NCI-H187 (cell line): ENCODE measurements around the gene SNRPA.
"Not testable (repeated sequence)": the region's sequence is repeated elsewhere in the genome, so short reads cannot be mapped to it uniquely, and the experiment has no call there.

Source experiments
- DNase-seq, 2 experiments: peaks; one replicate each; lab custom pipeline; 2025; lab: John Stamatoyannopoulos, UW

The SNRPA gene

DNA sequence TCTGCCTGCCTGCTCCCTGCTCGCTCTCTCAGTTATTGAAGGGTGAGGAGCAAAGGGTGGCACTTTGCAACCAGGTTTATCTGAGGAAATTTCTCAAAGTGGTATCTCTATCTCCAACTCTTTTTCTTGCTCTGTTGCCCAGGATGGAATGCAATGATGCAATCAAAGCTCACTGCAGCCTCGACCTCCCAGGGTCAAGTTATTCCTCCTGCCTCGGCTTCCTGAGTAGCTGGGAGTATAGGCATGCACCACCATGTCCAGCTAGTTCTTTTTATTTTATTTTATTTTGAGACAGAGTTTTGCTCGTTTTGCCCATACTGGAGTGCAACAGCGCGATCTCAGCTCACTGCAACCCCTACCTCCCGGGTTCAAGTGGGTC lies 5.6 kb upstream of the SNRPA start:
- DNase-seq, result no peak

DNA sequence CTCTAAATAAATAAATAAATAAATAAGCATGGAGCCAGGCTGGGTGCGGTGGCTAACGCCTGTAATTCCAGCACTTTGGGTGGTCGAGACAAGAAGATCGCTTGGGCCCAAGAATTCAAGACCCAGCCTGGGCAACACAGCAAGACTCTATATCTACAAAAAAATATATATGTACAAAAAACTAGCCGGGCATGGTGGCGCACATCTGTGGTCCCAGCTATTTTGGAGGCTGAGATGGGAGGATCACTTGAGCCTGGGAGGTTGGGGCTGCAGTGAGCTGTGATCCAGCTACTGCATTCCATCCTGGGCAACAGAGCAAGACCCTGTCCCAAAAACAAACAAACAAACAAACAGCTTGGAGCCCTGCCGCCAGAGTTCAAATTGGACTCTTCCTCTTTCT lies 3.5 kb upstream of the SNRPA start:
- DNase-seq, result no peak

DNA sequence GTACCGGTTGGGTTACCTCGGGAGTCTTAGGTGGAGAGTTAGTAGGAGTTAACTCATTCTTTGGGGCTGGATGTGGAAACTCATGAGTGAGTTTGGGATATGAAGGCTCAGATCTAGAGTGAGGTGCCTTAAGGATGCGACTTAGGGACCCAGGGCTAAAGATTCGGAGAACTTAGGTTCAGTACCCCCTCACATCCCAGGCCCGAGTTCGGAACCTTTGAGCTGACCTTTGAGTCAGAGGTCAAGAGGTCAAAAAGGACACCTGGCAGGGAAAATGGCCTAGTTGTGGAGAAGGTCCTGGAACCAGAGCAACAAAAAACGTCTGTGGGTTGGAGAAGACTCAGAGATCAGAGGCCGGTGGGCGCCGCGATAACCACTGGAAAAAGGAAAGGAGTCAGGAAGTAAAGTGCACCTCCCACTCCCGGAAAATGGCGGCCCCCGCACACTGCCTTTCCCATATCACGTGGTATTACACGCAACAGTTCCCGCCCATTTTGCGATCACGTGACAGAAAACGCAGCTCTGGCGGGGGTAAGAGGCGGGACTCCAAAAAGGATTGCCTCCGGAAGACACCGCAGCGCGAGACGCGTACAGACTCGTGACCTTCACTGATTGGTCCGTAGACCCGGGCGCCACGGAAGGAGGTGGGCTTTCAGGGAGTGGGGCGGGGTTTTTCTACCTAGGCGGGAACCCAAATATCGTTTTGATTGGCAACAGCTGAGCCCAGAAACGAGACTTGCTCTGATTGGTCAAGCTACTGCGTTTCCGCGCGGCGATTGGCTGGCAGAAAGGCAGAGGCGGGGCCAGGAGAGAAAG lies 737 bp upstream of the SNRPA start, which contains the start of gene ACTMAP:
ACTMAP (minus strand) TSS at position 420 of the 816 bp plus-strand sequence. CDS start 674 bp downstream, outside the sequence.
- peak; percentile 99 for DNase-seq

DNA sequence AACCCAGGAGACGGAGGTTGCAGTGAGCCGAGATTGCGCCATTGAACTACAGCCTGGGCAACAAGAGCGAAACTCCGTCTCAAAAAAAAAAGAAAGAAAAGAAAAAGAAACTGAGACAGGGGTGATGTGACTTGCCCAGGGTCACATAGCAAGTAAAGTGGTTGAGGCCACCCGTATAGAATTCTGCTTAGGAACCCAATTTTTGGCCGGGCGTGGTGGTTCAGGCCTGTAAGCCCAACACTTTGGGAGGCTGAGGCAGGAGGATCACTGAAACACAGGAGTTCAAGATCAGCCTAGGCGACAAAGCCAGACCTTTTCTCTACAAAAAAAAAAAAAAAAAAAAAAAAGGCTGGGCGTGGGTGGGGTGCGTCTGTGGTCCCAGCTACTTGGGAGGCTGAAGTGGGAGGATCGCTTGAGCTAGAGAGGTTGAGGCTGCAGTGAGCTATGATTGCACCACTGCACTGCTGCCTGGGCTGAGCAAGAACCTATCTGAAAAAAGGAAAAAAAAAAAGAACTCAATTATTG lies 1.3 kb downstream of the SNRPA start:
- no peak for DNase-seq

DNA sequence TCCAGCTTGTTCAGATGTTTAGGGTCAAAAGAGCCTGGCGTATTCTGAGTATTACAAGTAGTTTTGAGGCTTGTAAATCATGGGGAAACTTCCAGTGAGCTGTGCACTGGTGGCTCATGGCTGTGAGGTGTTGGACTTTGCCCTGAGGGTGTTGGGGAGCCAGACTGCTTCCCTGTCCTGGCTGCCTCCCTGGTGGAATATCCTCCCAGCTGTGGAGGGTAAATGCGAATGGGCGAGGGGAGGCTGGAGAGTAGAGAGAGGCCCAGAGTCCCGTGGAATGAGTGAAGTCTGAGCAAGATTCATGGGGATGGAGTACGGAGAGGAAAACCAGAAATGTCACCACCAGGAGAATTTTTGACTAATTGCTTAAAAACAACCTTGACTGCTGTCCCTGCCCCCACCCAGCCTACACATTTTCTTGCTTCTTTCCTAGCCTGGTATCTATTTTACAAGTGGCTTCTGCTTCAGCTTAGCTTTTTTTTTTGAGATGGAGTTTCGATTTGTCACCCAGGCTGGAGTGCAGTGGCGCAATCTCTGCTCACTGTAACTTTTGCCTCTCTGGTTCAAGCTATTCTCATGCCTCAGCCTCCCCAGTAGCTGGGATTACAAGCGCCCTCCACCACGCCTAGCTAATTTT lies 3.7 kb downstream of the SNRPA start:
- DNase-seq, result no peak

DNA sequence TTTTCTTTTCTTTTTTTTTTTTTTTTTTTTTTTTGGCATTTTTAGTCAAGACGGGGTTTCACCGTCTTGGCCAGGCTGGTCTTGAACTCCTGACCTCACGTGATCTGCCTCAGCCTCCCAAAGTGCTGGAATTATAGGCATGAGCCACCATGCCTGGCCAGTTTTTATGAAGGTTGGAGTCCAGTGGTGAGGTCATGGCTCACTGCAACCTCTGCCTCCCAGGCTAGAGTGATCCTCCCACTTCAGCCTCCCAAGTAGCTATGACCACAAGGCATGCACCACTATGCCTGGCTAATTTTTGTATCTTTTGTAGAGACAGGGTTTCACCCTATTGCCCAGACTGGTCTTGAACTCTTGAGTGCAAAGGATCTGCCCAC lies 4.2 kb downstream of the SNRPA start:
- no peak for DNase-seq

DNA sequence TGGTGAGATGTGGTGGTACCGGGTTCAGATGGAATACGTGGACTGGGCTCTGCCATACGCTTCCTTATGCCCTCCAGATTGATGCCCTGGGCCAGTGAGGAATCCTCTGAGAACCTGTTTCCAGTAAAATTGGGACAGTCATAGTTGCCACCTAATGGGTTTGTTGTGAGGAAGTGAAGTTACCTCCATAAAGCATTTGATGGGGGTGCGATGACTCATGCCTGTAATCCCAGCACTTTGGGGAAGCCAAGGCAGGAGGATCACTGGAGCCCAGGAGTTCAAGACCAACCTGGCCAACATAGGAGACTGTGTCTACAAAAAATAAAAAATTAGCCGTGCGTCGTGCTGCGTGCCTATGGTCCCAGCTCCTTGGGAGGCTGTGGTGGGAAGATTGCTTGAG lies 4.8 kb downstream of the SNRPA start:
- no peak for DNase-seq

DNA sequence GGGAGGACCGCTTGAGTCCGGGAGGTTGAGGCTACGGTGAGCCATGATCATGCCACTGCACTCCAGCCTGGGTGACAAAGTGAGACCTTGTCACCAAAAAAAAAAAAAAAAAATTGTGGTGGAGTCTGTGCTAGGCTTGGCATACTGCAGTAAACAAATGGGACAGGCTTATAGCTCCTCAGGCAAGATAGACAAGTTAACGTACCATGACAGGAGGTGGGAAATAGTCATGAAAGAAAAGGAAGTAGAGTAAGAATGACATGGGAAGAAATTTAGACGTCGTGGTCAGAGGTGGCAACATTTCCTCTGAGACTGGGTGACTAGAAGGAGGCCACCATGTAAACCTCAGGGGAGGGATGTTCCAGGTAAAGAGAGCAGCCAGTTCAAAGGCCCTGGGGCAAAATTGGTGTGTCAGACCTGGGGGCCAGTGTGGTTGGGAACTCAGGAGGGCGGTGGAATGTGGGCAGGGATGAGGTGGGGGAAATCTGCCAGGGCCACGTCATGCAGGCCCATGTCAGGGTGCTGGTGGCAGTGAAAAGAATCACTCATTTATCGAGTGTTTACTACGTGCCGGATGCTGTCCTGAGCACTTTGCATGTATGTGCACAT lies 5.6 kb downstream of the SNRPA start:
- DNase-seq, result no peak

DNA sequence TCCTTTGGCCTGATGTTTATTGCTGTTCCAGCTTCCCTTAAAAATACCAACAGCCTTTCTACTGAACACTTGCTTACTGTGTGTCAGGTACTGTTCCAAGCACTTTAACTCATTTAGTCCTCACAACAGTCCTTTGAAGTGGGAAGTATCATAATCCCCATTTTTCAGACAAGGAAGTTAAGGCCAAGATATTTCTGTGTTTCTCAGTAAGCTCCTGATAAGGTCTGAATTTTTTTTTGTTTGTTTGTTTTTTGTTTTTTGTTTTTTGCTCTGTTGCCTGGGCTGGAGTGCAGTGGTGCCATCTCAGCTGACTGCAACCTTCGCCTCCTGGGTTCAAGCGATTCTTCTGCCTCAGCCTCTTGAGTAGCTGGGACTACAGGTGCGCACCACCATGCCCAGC lies 7.5 kb downstream of the SNRPA start:
- DNase-seq, result no peak

DNA sequence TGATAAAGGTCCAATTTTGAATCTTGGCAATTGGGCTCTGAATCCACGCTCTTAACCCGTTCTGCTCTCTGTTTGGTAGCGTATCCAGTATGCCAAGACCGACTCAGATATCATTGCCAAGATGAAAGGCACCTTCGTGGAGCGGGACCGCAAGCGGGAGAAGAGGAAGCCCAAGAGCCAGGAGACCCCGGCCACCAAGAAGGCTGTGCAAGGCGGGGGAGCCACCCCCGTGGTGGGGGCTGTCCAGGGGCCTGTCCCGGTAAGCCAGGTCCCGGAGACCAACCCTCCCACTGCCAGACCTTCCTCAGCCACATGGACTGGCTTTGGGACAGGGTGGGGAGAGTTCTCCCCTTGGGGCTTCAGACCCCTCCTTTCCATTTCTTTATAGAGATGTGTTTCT lies 8.3 kb downstream of the SNRPA start:
- no peak for DNase-seq

DNA sequence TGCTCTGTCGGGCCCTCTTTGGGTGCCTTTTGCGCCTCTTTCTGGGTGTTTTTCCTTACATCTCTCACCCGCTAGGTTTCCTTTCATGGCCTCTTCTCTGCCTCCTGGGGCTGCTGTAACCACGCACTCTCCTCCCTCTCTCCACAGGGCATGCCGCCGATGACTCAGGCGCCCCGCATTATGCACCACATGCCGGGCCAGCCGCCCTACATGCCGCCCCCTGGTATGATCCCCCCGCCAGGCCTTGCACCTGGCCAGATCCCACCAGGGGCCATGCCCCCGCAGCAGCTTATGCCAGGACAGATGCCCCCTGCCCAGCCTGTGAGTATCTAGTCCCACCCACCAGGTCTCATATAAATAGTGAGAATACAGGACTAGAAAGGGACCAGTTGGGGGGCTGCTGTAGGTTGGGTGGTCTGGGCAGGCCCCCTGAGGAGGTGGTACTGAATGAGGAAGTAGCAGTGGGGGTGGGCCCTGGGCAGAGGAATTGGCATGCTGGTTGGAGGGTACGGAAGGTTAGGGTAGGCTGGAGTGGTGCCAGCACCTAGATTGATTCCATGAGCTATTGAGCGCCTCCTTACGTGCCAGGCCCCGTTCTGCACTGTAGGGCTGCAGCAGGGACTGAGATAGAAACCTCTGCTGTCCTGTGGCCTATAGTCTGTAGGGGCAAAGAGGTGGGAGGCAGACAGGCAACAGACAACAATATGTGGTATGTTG lies 11.9 kb downstream of the SNRPA start:
- DNase-seq, result no peak

DNA sequence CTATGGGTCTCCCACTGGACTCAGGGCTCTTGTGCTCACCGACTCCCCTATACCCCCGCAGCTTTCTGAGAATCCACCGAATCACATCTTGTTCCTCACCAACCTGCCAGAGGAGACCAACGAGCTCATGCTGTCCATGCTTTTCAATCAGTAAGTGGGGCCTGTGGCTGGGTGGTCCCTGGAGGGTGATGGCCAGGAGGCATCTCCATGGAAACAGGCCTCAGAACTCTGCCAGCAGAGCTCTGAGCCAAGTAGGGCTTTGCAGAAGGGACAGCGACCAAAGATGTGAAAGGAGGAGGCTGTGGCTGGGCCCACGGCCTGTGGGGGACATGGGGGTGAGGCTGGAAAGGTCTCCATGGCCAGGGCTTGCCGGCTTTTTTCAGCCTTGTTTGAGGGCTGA lies 12.5 kb downstream of the SNRPA start:
- no peak for DNase-seq

DNA sequence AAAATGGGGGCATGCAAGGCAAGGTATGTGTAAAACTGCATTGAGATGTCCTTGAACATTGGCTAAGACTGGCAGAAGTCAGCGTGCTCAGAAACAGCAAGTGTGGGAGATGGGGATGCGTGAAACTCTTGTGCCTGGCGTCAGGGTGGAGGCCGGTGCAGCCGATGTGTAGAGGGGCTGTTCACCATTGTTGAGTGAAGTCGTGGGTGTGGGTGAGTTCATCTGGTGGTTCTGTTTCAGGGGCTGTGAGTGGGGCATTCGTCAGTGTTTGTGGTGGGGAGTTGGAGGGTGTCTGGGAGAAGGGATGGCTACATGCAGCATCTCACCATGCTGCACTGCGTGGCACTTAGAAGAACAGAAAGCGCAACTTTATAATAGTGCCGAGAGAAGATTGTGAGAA lies 13.0 kb downstream of the SNRPA start:
- no peak for DNase-seq

DNA sequence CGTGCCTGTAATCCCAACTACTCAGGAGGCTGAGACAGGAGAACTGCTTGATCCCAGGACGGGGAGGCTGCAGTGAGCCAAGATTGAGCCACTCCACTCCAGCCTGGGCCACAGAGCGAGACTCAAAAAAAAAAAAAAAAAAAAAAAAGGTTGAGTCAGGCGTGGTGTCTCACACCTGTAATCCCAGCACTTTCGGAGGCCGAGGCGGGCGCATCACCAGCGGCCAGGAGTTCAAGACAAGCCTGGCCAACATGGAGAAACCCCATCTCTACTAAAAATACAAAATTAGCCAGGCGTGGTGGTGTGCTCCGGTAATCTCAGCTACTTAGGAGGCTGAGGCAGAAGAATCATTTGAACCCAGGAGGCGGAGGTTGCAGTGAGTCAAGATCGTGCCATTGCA lies 15.4 kb downstream of the SNRPA start:
- DNase-seq, result not testable (repeated sequence)

DNA sequence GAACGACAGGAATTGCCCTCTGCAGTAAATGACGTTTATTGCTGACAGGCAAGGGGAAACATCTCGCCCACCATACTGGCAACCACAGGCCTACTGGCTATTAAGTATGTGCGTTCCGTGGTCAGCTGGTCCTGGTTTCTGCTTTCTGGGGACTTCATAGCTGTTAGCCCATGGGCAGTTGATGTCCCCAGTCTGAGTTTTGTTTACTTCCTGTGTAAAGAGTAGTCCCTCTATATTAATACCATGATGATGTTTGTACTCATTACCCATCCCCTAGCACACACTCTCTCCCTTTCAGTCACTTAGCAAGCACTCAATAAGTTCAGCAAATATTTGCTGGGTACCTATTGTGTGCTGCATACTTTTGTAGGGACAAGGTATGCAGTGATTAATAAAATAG lies 17.9 kb downstream of the SNRPA start:
- DNase-seq, result no peak

DNA sequence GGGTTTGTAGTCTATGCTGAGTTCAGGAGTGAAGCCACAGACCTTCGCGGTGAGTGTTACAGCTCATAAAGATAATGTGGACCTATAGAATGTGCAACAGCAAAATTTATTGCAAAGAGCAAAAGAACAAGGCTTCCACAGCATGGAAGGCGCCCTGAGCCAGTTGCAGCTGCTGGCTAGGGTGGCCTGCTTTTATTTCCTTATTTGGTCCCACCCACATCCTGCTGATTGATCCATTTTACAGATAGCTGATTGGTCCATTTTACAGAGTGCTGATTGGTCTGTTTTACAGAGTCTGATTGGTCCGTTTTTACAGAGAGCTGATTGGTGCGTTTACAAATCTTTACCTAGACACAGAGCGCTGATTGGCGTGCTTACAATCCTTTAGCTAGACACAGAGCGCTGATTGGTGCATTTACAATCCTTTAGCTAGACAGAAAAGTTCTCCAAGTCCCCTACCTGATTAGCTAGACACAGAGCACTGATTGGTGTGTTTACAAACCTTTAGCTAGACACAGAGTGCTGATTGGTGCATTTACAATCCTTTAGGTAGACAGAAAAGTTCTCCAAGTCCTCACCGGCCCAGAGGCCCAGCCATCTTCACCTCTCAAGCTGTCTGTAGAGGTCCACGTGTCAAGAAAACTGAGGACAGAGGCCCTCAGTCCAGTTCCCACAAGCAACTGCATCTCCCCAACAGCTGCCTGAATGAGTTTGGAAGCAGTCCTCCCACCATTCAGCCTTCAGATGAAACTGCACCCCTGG lies 20.3 kb downstream of the SNRPA start:
- DNase-seq, result not testable (repeated sequence)

DNA sequence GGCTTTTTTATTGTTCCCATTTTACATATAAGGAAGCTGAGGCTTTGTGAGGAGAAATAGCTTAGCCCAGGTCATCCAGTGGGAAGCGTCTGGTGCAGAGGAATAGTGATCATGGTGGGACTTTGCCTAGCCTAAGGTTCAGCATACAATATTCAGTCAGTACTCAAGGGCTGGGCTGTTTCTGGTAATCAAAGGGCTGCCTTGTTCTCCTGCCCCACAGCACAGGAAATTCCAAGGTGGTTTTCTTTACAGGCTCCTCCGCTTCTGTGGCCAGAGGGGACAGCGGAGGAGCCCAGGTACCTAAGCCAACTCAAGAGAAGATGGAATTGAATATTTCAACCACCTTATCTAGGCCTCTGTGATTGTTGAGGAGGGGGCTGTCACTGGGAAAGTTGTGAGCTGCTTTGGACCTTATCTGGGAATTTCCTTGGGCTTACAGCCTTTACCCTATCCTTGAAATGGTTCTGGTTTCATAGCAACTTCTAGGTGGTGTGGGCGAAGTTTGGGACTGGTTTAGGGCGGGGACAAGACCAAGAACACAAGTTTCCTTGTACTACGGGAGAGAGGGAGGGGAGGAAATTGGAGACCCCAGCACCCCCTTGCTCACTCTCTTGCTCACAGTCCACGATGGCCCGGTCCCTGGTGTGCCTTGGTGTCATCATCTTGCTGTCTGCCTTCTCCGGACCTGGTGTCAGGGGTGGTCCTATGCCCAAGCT lies 24.1 kb downstream of the SNRPA start, which contains the start of gene MIA:
MIA (plus strand) TSS at position 606 of the 716 bp plus-strand sequence; CDS start at position 628, 22 bp downstream.
- DNase-seq, result no peak

DNA sequence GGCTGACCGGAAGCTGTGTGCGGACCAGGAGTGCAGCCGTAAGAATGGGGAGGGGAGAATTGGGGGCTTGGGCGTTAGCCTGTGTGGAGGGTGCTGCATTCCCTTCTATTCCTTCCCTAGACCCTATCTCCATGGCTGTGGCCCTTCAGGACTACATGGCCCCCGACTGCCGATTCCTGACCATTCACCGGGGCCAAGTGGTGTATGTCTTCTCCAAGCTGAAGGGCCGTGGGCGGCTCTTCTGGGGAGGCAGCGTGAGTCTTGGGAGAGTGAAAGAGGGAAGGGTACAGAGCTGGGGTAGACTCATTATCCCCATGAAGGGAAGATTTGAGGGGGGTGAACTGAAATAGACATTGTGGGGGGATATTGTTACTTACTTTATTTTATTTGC lies 24.6 kb downstream of the SNRPA start:
- no peak for DNase-seq

DNA sequence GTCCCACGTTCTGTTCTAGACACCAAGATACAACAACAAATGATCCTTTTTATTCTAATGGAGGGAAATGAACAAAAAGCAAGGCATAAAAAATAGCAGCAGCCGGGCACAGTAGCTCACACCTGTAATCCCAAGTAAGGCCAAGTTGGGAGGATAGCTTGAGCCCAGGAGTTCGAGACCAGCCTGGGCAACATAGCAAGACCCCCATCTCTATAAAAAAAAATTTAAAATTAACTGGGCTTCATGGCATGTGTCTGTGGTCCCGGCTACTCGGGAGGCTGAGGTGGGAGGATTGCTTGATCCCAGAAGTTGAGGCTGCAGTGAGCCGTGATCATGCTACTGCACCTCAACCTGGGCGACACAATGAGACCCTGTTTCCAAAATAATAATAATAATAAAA lies 25.4 kb downstream of the SNRPA start:
- no peak for DNase-seq

DNA sequence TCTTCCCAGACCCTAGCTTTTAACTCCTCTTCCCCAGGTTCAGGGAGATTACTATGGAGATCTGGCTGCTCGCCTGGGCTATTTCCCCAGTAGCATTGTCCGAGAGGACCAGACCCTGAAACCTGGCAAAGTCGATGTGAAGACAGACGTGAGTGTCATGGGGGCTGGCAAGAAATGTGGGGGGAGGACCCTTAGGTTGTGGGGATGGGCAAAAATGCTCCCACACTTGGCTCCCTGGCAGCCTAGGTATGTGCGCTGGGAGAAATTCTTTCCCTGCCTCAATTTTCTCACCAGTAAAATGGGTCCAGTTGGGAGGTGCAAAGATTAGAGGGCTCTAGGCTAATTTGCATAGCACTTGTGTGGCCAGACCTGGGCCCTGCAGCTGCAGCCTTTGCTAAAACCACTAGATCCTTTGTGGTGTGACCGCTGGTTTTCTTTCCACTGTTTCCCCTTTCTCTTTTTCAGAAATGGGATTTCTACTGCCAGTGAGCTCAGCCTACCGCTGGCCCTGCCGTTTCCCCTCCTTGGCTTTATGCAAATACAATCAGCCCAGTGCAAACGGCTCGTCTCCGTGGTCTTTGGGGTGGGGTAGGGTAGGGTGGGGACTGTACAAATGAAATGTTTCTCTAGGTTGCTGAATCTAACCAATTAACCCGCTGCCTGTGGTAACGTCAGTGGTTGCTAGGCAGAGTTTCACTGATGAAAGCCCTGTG lies 26.1 kb downstream of the SNRPA start:
- peak; percentile 76 to 94 for DNase-seq
